GM12878 (cell line): Measurements from ENCODE around the gene CLDN15.

Experiments
- CHD2 ChIP-seq: IDR thresholded peaks from 2 replicates; pipeline ENCODE4 v1.6.1; 2011; ENCODE audit warnings: low read depth, low read length, improper control_type of control experiment, borderline replicate concordance
- EGR1 ChIP-seq, 2 experiments: IDR thresholded peaks; 1 replicate in 1 of 2; 2 replicates in 1 of 2; pipeline ENCODE4 v1.6.1; 2011 to 2012; ENCODE audit warnings: low read depth in 2 of 2, low read length in 2 of 2, borderline replicate concordance in 1 of 2, mild to moderate bottlenecking in 1 of 2, moderate library complexity in 1 of 2
- EZH2 ChIP-seq: IDR thresholded peaks from 2 replicates; pipeline ENCODE4 v1.6.1; 2012; ENCODE audit warnings: low read depth, mild to moderate bottlenecking, control low read depth, inconsistent platforms, low read length, borderline replicate concordance; ENCODE audit not compliant: control insufficient read depth
- HDAC6 ChIP-seq: fragments of 200-600 bp; sonication (generic); IDR thresholded peaks from one replicate; pipeline ENCODE4 v1.8.0; 2017; ENCODE audit warnings: antibody characterized with exemption; ENCODE audit not compliant: unreplicated experiment
- NBN ChIP-seq: fragments of 450-650 bp; IDR thresholded peaks from 2 replicates; pipeline ENCODE4 v1.6.1; 2016
- NFIC ChIP-seq: IDR thresholded peaks from 2 replicates; pipeline ENCODE4 v1.6.1; 2012; ENCODE audit warnings: low read depth, mild to moderate bottlenecking, inconsistent platforms, low read length, moderate library complexity
- POLR2A ChIP-seq: IDR thresholded peaks from 2 replicates; pipeline ENCODE4 v1.6.1; 2011; ENCODE audit warnings: low read depth, mild to moderate bottlenecking, low read length
- TF ChIP-seq, protein P1 (sequence below), 3 experiments: IDR thresholded peaks in 2 of 3; conservative IDR thresholded peaks in 1 of 3; 2 replicates each; pipeline ENCODE4 v1.5.1; 2011; ENCODE audit warnings: low read depth in 3 of 3, low read length in 3 of 3, mild to moderate bottlenecking in 3 of 3, control low read depth in 2 of 3, moderate library complexity in 2 of 3, inconsistent platforms in 1 of 3, mixed read lengths in 1 of 3; ENCODE audit not compliant: control insufficient read depth in 2 of 3, insufficient read depth in 1 of 3; ENCODE audit errors: extremely low read depth in 1 of 3
- TF ChIP-seq, protein P2 (sequence below): fragments of 150-350 bp; IDR thresholded peaks from 2 replicates; pipeline ENCODE4 v1.6.1; 2016; ENCODE audit warnings: low read depth, low read length

DNA sequence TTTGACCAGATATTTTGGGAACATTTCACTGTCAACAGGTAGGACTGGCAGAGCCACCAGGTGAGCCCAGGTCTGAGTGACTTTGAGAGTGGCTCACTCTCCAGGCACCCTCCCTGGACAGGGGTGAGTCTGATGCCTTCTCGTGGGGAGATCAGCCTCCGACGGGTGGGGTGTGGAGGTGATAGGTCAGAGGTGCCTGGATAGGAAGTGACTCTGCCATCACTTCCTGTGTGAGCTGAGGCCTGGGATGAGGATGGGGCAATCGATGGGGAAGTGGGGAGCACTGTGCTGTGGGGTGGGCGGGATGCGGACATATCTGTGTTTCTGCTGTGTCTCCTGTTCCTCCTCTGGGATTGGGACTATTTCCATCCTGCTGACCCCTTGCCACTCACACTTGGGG, 49.4 kb upstream of the CLDN15 start:
- TF ChIP-seq EZH2, result no peak
- no peak for TF ChIP-seq POLR2A
- no peak for TF ChIP-seq CHD2
- TF ChIP-seq, protein P1, sequence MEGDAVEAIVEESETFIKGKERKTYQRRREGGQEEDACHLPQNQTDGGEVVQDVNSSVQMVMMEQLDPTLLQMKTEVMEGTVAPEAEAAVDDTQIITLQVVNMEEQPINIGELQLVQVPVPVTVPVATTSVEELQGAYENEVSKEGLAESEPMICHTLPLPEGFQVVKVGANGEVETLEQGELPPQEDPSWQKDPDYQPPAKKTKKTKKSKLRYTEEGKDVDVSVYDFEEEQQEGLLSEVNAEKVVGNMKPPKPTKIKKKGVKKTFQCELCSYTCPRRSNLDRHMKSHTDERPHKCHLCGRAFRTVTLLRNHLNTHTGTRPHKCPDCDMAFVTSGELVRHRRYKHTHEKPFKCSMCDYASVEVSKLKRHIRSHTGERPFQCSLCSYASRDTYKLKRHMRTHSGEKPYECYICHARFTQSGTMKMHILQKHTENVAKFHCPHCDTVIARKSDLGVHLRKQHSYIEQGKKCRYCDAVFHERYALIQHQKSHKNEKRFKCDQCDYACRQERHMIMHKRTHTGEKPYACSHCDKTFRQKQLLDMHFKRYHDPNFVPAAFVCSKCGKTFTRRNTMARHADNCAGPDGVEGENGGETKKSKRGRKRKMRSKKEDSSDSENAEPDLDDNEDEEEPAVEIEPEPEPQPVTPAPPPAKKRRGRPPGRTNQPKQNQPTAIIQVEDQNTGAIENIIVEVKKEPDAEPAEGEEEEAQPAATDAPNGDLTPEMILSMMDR (IDR thresholded peaks at IDR 0.05 in 2 of 3, conservative IDR thresholded peaks at IDR 0.05 in 1 of 3; ENCODE audit: control insufficient read depth in 2 of 3, extremely low read depth in 1 of 3, insufficient read depth in 1 of 3, low read depth in 3 of 3, low read length in 3 of 3), result no peak
- no peak for TF ChIP-seq EGR1 (IDR thresholded peaks at IDR 0.05; ENCODE audit: borderline replicate concordance in 1 of 2, low read depth in 2 of 2, low read length in 2 of 2)
- TF ChIP-seq NFIC, result no peak
- TF ChIP-seq NBN, result no peak
- no peak for TF ChIP-seq HDAC6
- TF ChIP-seq, protein P2, sequence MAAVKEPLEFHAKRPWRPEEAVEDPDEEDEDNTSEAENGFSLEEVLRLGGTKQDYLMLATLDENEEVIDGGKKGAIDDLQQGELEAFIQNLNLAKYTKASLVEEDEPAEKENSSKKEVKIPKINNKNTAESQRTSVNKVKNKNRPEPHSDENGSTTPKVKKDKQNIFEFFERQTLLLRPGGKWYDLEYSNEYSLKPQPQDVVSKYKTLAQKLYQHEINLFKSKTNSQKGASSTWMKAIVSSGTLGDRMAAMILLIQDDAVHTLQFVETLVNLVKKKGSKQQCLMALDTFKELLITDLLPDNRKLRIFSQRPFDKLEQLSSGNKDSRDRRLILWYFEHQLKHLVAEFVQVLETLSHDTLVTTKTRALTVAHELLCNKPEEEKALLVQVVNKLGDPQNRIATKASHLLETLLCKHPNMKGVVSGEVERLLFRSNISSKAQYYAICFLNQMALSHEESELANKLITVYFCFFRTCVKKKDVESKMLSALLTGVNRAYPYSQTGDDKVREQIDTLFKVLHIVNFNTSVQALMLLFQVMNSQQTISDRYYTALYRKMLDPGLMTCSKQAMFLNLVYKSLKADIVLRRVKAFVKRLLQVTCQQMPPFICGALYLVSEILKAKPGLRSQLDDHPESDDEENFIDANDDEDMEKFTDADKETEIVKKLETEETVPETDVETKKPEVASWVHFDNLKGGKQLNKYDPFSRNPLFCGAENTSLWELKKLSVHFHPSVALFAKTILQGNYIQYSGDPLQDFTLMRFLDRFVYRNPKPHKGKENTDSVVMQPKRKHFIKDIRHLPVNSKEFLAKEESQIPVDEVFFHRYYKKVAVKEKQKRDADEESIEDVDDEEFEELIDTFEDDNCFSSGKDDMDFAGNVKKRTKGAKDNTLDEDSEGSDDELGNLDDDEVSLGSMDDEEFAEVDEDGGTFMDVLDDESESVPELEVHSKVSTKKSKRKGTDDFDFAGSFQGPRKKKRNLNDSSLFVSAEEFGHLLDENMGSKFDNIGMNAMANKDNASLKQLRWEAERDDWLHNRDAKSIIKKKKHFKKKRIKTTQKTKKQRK, result no peak
